ENCODE data around the gene PAQR8. TPM values are rescaled to one million over a fixed set of nuclear protein-coding genes. Genes with fewer than 3 reads are reported as not detected.

Gene PAQR8
- total RNA-seq, 1 donor from 2014 or later = 9.5 TPM

- no peak for DNase-seq (ENCODE audit: low spot score in 2 of 2, unreplicated experiment in 2 of 2)
These were observed 41.1 kb downstream of the PAQR8 start for GRCh38 chr6:52403086-52403485.

DNA sequence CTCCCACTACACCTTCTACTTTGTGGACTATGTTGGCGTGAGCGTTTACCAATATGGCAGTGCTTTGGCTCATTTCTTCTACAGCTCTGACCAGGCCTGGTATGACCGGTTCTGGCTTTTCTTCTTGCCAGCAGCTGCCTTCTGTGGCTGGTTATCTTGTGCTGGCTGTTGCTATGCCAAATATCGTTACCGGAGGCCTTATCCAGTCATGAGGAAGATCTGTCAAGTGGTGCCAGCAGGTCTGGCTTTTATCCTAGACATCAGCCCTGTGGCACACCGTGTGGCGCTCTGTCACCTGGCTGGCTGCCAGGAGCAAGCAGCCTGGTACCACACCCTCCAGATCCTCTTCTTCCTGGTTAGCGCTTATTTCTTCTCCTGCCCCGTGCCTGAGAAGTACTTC, 41.7 kb downstream of the PAQR8 start:
- TF ChIP-seq, protein P1, sequence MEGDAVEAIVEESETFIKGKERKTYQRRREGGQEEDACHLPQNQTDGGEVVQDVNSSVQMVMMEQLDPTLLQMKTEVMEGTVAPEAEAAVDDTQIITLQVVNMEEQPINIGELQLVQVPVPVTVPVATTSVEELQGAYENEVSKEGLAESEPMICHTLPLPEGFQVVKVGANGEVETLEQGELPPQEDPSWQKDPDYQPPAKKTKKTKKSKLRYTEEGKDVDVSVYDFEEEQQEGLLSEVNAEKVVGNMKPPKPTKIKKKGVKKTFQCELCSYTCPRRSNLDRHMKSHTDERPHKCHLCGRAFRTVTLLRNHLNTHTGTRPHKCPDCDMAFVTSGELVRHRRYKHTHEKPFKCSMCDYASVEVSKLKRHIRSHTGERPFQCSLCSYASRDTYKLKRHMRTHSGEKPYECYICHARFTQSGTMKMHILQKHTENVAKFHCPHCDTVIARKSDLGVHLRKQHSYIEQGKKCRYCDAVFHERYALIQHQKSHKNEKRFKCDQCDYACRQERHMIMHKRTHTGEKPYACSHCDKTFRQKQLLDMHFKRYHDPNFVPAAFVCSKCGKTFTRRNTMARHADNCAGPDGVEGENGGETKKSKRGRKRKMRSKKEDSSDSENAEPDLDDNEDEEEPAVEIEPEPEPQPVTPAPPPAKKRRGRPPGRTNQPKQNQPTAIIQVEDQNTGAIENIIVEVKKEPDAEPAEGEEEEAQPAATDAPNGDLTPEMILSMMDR (IDR thresholded peaks at IDR 0.05; ENCODE audit: unreplicated experiment) = no peak
- Mint-ChIP-seq H3K27me3 (ENCODE audit: low read depth) (no peaks in the 10 kb centered on the region), H3K27ac (no peak overlapping the region), H3K4me3 (no peak overlapping the region), H3K36me3 (peaks cover 8% of the 10 kb centered on the region), H3K9me3 (no peaks in the 10 kb centered on the region), H3K4me1 (peaks cover 2% of the 10 kb centered on the region)
- DNase-seq (ENCODE audit: low spot score in 2 of 2, unreplicated experiment in 2 of 2) = no peak

More at GRCh38 chr6:52403086-52403485, 41.1 kb downstream of the PAQR8 start:
- Mint-ChIP-seq H3K9me3 (no peaks in the 10 kb centered on the region), H3K4me1 (peaks cover 2% of the 10 kb centered on the region), H3K27ac (no peak overlapping the region), H3K36me3 (peaks cover 8% of the 10 kb centered on the region), H3K27me3 (ENCODE audit: low read depth) (no peaks in the 10 kb centered on the region), H3K4me3 (no peak overlapping the region)
- TF ChIP-seq, protein P1 (IDR thresholded peaks at IDR 0.05; ENCODE audit: unreplicated experiment) = no peak

- Mint-ChIP-seq H3K27me3 (ENCODE audit: low read depth) (no peaks in the 10 kb centered on the region), H3K36me3 (peaks cover 8% of the 10 kb centered on the region), H3K4me1 (peaks cover 11% of the 10 kb centered on the region), H3K27ac (no peak overlapping the region), H3K9me3 (no peaks in the 10 kb centered on the region), H3K4me3 (no peak overlapping the region)
- TF ChIP-seq, protein P1 (IDR thresholded peaks at IDR 0.05; ENCODE audit: unreplicated experiment) = no peak
- no peak for DNase-seq (ENCODE audit: low spot score in 2 of 2, unreplicated experiment in 2 of 2)
These were observed 43.3 kb downstream of the PAQR8 start for GRCh38 chr6:52405243-52405642.

DNA sequence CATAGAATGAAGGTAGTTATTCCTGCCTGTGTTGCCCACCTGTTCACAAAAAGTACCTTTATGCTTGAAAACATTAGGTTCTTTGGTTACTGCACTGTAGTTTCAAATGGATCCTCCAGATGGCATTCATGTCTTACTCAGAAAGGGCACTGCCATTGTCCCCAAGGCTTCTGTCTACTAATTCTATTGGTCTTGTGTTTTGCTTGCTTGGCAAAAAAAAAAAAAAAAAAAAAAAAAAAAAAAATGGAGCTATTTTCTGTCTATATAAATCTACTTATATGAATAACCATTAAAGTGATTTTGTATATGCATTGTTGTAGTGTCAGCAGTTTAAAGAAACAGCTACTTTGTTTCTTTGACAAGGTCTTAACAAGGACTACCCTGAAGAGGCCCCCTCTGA, 45.5 kb downstream of the PAQR8 start:
- no peak overlapping the region for H3K4me3 Mint-ChIP-seq
- TF ChIP-seq, protein P1 (IDR thresholded peaks at IDR 0.05; ENCODE audit: unreplicated experiment) = no peak
- no peaks in the 10 kb centered on the region for H3K9me3 Mint-ChIP-seq
- no peak for DNase-seq (ENCODE audit: low spot score in 2 of 2, unreplicated experiment in 2 of 2)
- no peak overlapping the region for H3K27ac Mint-ChIP-seq
- peaks cover 12% of the 10 kb centered on the region for H3K4me1 Mint-ChIP-seq
- H3K27me3 Mint-ChIP-seq (ENCODE audit: low read depth) = no peaks in the 10 kb centered on the region
- peaks cover 8% of the 10 kb centered on the region for H3K36me3 Mint-ChIP-seq

DNA sequence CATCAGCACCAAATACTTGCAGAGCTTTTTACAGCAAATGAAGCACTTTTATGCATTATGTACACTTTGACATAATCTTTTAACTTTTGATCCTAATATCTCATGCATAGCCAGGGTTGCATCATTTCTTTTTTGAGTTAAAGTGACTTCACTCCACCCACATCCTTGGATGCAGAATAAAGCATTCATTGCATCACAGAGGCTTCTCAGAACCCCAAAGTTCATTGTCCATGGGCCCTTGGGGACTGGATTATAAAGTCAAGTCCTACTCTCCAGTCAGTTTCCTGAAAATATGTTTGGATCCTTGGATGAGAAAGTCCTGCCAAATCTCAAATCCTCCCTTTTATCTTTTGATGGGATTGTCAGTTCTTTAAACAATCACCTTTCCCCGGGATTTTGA, 47.5 kb downstream of the PAQR8 start:
- DNase-seq (ENCODE audit: low spot score in 2 of 2, unreplicated experiment in 2 of 2) = no peak
- no peaks in the 10 kb centered on the region for H3K36me3 Mint-ChIP-seq
- no peaks in the 10 kb centered on the region for H3K27me3 Mint-ChIP-seq (ENCODE audit: low read depth)
- no peaks in the 10 kb centered on the region for H3K9me3 Mint-ChIP-seq
- peaks cover 13% of the 10 kb centered on the region for H3K4me1 Mint-ChIP-seq
- H3K4me3 Mint-ChIP-seq = no peak overlapping the region
- no peak overlapping the region for H3K27ac Mint-ChIP-seq
- TF ChIP-seq, protein P1 (IDR thresholded peaks at IDR 0.05; ENCODE audit: unreplicated experiment) = no peak

DNA sequence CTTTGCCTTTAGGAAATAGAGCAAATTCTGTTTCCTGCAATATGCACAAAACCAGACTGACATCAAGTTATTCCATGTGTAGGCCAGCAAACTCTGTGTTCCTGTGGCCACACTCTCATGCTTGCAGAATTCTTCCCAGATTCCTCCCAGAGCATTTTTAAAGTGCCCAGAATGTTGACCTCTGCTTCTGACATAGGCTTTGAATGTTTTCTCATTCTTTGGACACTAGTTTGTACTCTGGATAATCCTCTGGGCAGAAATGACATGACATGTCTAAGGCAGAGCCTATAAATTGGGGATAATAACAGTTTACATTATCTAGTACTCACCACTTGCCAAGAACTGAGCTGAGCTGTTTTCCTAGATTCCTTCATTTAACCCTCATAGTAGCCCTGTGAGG, 49.0 kb downstream of the PAQR8 start:
- Mint-ChIP-seq H3K4me1 (peaks cover 13% of the 10 kb centered on the region), H3K36me3 (no peaks in the 10 kb centered on the region), H3K27ac (no peak overlapping the region), H3K4me3 (no peak overlapping the region), H3K27me3 (ENCODE audit: low read depth) (no peaks in the 10 kb centered on the region), H3K9me3 (no peaks in the 10 kb centered on the region)
- TF ChIP-seq, protein P1 (IDR thresholded peaks at IDR 0.05; ENCODE audit: unreplicated experiment) = no peak
- DNase-seq (ENCODE audit: low spot score in 2 of 2, unreplicated experiment in 2 of 2) = no peak
